Stomach (tissue), 4 donors: ENCODE data around the gene RBM19.

Experiments used
- CTCF ChIP-seq, 7 experiments: fragments of 450-650 bp in 4 of 7; fragments of 200-600 bp in 3 of 7; sonication (generic) in 3 of 7; IDR thresholded peaks; one replicate each; pipeline ENCODE4 v1.5.1; 2016 to 2019; ENCODE audit warnings: antibody characterized with exemption in 7 of 7, control low read depth in 2 of 7, mild to moderate bottlenecking in 1 of 7
- EP300 ChIP-seq: sonication (generic); formaldehyde crosslinking; IDR thresholded peaks from one replicate; pipeline ENCODE4 v1.6.1; 2017; ENCODE audit warnings: antibody characterized with exemption
- POLR2A ChIP-seq, 4 donors: fragments of 450-650 bp; IDR thresholded peaks; one replicate each; pipeline ENCODE4 v1.6.1; 2016; ENCODE audit warnings: antibody characterized with exemption in 4 of 4, control low read depth in 2 of 4, mild to moderate bottlenecking in 1 of 4, moderate library complexity in 1 of 4
- POLR2AphosphoS5 ChIP-seq, 3 donors: sonication (generic); formaldehyde crosslinking; IDR thresholded peaks; one replicate each; pipeline ENCODE4 v1.6.1; 2016; ENCODE audit warnings: antibody characterized with exemption in 3 of 3

- TF ChIP-seq CTCF (IDR thresholded peaks at IDR 0.05) (no peak), POLR2A (IDR thresholded peaks at IDR 0.05) (no peak), EP300 (no peak), POLR2AphosphoS5 (IDR thresholded peaks at IDR 0.05) (no peak)
Observed at GRCh38 chr12:113835896-113836295, 130.2 kb downstream of the RBM19 start.
